ENCODE data around the gene USP12.

DNA sequence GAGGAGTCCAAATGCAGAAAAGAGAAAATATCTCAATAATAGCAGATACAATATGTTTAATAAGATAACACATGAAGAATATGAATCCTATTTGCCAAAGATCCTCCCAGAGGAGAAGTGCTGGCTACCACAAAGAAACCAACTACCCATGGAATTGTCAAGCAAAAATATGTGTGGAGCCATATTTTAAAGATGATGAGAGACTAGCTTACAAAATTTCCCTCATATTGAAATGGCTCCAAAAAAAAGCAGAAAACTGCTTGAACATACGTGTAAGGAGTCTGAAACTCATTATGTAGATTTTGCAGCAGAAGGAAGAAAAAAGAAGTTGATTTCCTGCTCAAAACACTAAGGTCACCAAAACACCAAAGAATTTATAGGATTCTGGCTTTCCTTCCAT lies 94.2 kb downstream of the USP12 start:
- no peak for TF ChIP-seq POLR2A (IDR thresholded peaks at IDR 0.05)
- TF ChIP-seq, protein P1, sequence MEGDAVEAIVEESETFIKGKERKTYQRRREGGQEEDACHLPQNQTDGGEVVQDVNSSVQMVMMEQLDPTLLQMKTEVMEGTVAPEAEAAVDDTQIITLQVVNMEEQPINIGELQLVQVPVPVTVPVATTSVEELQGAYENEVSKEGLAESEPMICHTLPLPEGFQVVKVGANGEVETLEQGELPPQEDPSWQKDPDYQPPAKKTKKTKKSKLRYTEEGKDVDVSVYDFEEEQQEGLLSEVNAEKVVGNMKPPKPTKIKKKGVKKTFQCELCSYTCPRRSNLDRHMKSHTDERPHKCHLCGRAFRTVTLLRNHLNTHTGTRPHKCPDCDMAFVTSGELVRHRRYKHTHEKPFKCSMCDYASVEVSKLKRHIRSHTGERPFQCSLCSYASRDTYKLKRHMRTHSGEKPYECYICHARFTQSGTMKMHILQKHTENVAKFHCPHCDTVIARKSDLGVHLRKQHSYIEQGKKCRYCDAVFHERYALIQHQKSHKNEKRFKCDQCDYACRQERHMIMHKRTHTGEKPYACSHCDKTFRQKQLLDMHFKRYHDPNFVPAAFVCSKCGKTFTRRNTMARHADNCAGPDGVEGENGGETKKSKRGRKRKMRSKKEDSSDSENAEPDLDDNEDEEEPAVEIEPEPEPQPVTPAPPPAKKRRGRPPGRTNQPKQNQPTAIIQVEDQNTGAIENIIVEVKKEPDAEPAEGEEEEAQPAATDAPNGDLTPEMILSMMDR (IDR thresholded peaks at IDR 0.05): no peak

All from prostate gland (tissue), 2 donors.